Measurements from ENCODE around the gene PLCB4.

DNA sequence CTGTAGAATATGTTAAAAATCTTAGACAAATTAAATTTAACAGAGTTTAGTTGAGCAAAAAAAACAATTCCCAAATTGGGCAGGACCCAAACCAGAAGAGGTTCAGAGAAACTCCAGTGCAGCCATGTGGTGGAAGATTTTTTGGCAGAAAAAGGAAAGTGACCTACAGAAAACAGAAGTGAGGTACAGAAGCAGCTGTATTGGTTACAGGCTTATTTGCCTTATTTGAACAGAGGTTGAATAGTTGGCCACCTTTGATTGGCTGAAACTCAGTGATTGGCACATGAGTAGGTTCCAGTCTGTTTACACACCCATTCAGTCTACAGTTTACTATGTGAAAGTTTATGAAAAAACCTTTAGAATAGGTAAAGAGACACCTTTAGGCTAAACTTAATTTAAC lies 334.6 kb downstream of the PLCB4 start:
- TF ChIP-seq POLR2A (IDR thresholded peaks at IDR 0.05) = no peak
- TF ChIP-seq, protein P1, sequence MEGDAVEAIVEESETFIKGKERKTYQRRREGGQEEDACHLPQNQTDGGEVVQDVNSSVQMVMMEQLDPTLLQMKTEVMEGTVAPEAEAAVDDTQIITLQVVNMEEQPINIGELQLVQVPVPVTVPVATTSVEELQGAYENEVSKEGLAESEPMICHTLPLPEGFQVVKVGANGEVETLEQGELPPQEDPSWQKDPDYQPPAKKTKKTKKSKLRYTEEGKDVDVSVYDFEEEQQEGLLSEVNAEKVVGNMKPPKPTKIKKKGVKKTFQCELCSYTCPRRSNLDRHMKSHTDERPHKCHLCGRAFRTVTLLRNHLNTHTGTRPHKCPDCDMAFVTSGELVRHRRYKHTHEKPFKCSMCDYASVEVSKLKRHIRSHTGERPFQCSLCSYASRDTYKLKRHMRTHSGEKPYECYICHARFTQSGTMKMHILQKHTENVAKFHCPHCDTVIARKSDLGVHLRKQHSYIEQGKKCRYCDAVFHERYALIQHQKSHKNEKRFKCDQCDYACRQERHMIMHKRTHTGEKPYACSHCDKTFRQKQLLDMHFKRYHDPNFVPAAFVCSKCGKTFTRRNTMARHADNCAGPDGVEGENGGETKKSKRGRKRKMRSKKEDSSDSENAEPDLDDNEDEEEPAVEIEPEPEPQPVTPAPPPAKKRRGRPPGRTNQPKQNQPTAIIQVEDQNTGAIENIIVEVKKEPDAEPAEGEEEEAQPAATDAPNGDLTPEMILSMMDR (IDR thresholded peaks at IDR 0.05) = no peak
- no peak for TF ChIP-seq POLR2AphosphoS5 (IDR thresholded peaks at IDR 0.05)

Data from transverse colon (tissue), 4 donors.